Keratinocyte (primary cell): ENCODE results near the gene TROAP.

Source experiments
- EZH2 ChIP-seq: IDR thresholded peaks from one replicate; pipeline ENCODE4 v1.6.1; 2012; ENCODE audit warnings: inconsistent platforms, mild to moderate bottlenecking, low read length, moderate library complexity
- TF ChIP-seq, protein P1 (sequence below), 3 experiments: IDR thresholded peaks in 1 of 3; conservative IDR thresholded peaks in 1 of 3; optimal IDR thresholded peaks in 1 of 3; 2 replicates in 2 of 3; 3 replicates in 1 of 3; pipeline versions ENCODE3 to v1.5.1; 2011; ENCODE audit warnings: low read length in 3 of 3, mild to moderate bottlenecking in 3 of 3, moderate library complexity in 2 of 3, control low read depth in 1 of 3, inconsistent platforms in 1 of 3; ENCODE audit not compliant: insufficient read depth in 2 of 3; ENCODE audit errors: extremely low read depth in 1 of 3

DNA sequence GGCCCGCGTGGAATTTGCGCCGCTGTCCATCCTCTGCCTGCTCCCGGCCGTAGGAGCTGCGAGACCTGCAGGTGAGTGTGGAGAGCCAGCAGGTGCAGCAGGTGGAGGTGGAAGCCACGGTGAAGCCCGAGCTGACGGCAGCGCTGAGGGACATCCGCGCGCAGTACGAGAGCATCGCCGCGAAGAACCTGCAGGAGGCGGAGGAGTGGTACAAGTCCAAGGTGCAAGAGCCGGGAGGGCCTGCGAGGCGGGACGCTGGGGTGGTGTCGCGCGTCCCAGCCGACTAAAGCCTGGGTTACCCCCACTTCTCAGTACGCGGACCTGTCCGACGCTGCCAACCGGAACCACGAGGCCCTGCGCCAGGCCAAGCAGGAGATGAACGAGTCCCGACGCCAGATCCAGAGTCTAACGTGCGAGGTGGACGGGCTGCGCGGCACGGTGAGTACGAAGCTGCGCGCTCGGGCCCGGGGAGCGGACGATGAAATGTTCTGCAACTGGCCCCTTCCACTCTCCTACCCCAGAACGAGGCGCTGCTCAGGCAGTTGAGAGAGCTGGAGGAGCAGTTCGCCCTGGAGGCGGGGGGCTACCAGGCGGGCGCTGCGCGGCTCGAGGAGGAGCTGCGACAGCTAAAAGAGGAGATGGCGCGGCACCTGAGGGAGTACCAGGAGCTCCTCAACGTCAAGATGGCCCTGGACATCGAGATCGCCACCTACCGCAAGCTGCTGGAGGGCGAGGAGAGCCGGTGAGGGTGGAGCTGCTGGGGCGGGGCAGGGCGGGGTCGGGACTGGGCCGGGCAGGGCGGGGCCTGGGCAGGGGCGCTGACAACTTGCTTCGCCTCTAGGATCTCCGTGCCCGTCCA, 26.0 kb upstream of the TROAP start:
- TF ChIP-seq EZH2 = peak; percentile 91
- TF ChIP-seq, protein P1, sequence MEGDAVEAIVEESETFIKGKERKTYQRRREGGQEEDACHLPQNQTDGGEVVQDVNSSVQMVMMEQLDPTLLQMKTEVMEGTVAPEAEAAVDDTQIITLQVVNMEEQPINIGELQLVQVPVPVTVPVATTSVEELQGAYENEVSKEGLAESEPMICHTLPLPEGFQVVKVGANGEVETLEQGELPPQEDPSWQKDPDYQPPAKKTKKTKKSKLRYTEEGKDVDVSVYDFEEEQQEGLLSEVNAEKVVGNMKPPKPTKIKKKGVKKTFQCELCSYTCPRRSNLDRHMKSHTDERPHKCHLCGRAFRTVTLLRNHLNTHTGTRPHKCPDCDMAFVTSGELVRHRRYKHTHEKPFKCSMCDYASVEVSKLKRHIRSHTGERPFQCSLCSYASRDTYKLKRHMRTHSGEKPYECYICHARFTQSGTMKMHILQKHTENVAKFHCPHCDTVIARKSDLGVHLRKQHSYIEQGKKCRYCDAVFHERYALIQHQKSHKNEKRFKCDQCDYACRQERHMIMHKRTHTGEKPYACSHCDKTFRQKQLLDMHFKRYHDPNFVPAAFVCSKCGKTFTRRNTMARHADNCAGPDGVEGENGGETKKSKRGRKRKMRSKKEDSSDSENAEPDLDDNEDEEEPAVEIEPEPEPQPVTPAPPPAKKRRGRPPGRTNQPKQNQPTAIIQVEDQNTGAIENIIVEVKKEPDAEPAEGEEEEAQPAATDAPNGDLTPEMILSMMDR (optimal IDR thresholded peaks at IDR 0.05 in 1 of 3, IDR thresholded peaks at IDR 0.05 in 1 of 3, conservative IDR thresholded peaks at IDR 0.05 in 1 of 3; ENCODE audit: extremely low read depth in 1 of 3, insufficient read depth in 2 of 3, low read length in 3 of 3) = peak in 1 of 3 experiments; percentile 34
